ENCODE data around the gene CTPS1. TPM values are rescaled to one million over a fixed set of nuclear protein-coding genes. Genes with fewer than 3 reads are reported as not detected.

The CTPS1 gene
- total RNA-seq, 1 experiment from 2014 or later, result 66.4 TPM

- Histone ChIP-seq H3K9me3 (ENCODE audit: control insufficient read depth in 1 of 2, insufficient read depth in 1 of 2, low read depth in 1 of 2, low read length in 2 of 2) (no peaks in the 10 kb centered on the region), H3K9me2 (ENCODE audit: insufficient read depth) (no peaks in the 10 kb centered on the region), H3K36me3 (ENCODE audit: control insufficient read depth in 1 of 2, insufficient read depth in 2 of 2, low read length in 2 of 2) (peaks cover 49 to 64% of the 10 kb centered on the region in 2 experiments), H4K20me1 (ENCODE audit: insufficient read depth) (peaks cover 22% of the 10 kb centered on the region; the same call in 1 of the 2 replicates), H3K9ac (ENCODE audit: low read length) (no peak overlapping the region), H3K4me3 (replicated peaks in 1 of 2; ENCODE audit: low read depth in 1 of 2, low read length in 2 of 2) (no peak overlapping the region), H3K4me2 (ENCODE audit: low read length) (no peak overlapping the region), H3K79me2 (ENCODE audit: insufficient read depth, low read length) (peaks cover 91% of the 10 kb centered on the region), H2AFZ (ENCODE audit: low read depth, low read length, poor library complexity, severe bottlenecking) (no peak overlapping the region), H3K27ac (ENCODE audit: low read depth, low read length) (no peak overlapping the region), H3K4me1 (ENCODE audit: control insufficient read depth in 1 of 2, insufficient read depth in 2 of 2, low read length in 2 of 2) (peaks cover 5 to 13% of the 10 kb centered on the region in 2 experiments; a peak in 3 of 4 replicates), H3K27me3 (ENCODE audit: insufficient read depth, low read length) (no peaks in the 10 kb centered on the region)
- BruUV-seq (replicated peaks), result no TSS peak
- CTCF ChIA-PET, result no interaction called here
- no peak for DNase-seq (ENCODE audit: low read depth, low spot score)
- TF ChIP-seq CTCF (IDR thresholded peaks at IDR 0.05 in 2 of 3, conservative IDR thresholded peaks at IDR 0.05 in 1 of 3; ENCODE audit: borderline replicate concordance in 1 of 3, insufficient read depth in 1 of 3, low read depth in 2 of 3, low read length in 2 of 3) (no peak), FOSL1 (IDR thresholded peaks at IDR 0.05; ENCODE audit: low read depth) (no peak), EGR1 (IDR thresholded peaks at IDR 0.05; ENCODE audit: low read depth) (no peak), TCF7L2 (IDR thresholded peaks at IDR 0.05; ENCODE audit: borderline replicate concordance, extremely low read depth, insufficient read depth, insufficient read length) (no peak), JUND (IDR thresholded peaks at IDR 0.05) (no peak)
- POLR2A ChIA-PET, result no interaction called here
- ATAC-seq, result no peak
- intact Hi-C loops (cut with micrococcal nuclease), result no loop called here
- RAD21 ChIA-PET (ENCODE audit: low non-redundant PET in 1 of 2, low total read pairs in 2 of 2, uncharacterized antibody in 2 of 2, unreplicated experiment in 2 of 2), result no interaction called here
Measured at GRCh38 chr1:40984066-40984465, 4.6 kb downstream of the CTPS1 start.

- Histone ChIP-seq H3K79me2 (ENCODE audit: insufficient read depth, low read length) (peaks cover 96% of the 10 kb centered on the region), H3K9me2 (ENCODE audit: insufficient read depth) (no peaks in the 10 kb centered on the region), H3K4me3 (replicated peaks in 1 of 2; ENCODE audit: low read depth in 1 of 2, low read length in 2 of 2) (no peak overlapping the region), H4K20me1 (ENCODE audit: insufficient read depth) (peaks cover 22% of the 10 kb centered on the region; the same call in 1 of the 2 replicates), H3K36me3 (ENCODE audit: control insufficient read depth in 1 of 2, insufficient read depth in 2 of 2, low read length in 2 of 2) (peaks cover 53 to 68% of the 10 kb centered on the region in 2 experiments), H3K9me3 (ENCODE audit: control insufficient read depth in 1 of 2, insufficient read depth in 1 of 2, low read depth in 1 of 2, low read length in 2 of 2) (no peaks in the 10 kb centered on the region), H3K4me2 (ENCODE audit: low read length) (no peak overlapping the region), H3K27ac (ENCODE audit: low read depth, low read length) (no peak overlapping the region), H2AFZ (ENCODE audit: low read depth, low read length, poor library complexity, severe bottlenecking) (no peak overlapping the region), H3K9ac (ENCODE audit: low read length) (no peak overlapping the region), H3K27me3 (ENCODE audit: insufficient read depth, low read length) (no peaks in the 10 kb centered on the region), H3K4me1 (ENCODE audit: control insufficient read depth in 1 of 2, insufficient read depth in 2 of 2, low read length in 2 of 2) (peaks cover 5 to 10% of the 10 kb centered on the region in 2 experiments; a peak in 3 of 4 replicates)
- no TSS peak for BruUV-seq (replicated peaks)
- ATAC-seq (no peak), DNase-seq (ENCODE audit: low read depth, low spot score) (no peak)
- ChIA-PET CTCF (no interaction called here), POLR2A (no interaction called here), RAD21 (ENCODE audit: low non-redundant PET in 1 of 2, low total read pairs in 2 of 2, uncharacterized antibody in 2 of 2, unreplicated experiment in 2 of 2) (no interaction called here)
- TF ChIP-seq EZH2phosphoT487 (IDR thresholded peaks at IDR 0.05; ENCODE audit: borderline replicate concordance) (no peak), ELF1 (IDR thresholded peaks at IDR 0.05; ENCODE audit: borderline replicate concordance, low read depth) (no peak), ZNF274 (IDR thresholded peaks at IDR 0.05; ENCODE audit: low read depth, low read length) (no peak), SP1 (IDR thresholded peaks at IDR 0.05; ENCODE audit: low read depth) (no peak), TCF7L2 (IDR thresholded peaks at IDR 0.05; ENCODE audit: borderline replicate concordance, extremely low read depth, insufficient read depth, insufficient read length) (no peak), SRF (IDR thresholded peaks at IDR 0.05; ENCODE audit: low read depth) (no peak), FOSL1 (IDR thresholded peaks at IDR 0.05; ENCODE audit: low read depth) (no peak), POLR2A (IDR thresholded peaks at IDR 0.05; ENCODE audit: borderline replicate concordance, extremely low read depth, insufficient read depth, insufficient read length) (no peak), CBX3 (IDR thresholded peaks at IDR 0.05; ENCODE audit: low read depth) (no peak), EGR1 (IDR thresholded peaks at IDR 0.05; ENCODE audit: low read depth) (no peak), ZFX (IDR thresholded peaks at IDR 0.05) (no peak)
- intact Hi-C loops (cut with micrococcal nuclease), result no loop called here
Measured at GRCh38 chr1:40984531-40984930, 5.0 kb downstream of the CTPS1 start.
